ENCODE measurements around the gene CFAP43.

CFAP43 gene

GRCh38 chr10:104170610-104171254, 61.4 kb downstream of the CFAP43 start:
- TF ChIP-seq CTCF (conservative IDR thresholded peaks at IDR 0.05; ENCODE audit: low read depth, low read length) = no peak
- H3K4me3 ChIP-seq (ENCODE audit: low read length) = no peak overlapping the region
- DNase-seq (ENCODE audit: low read depth) = no peak

GRCh38 chr10:104155591-104155990, 76.6 kb downstream of the CFAP43 start:
- no peak overlapping the region for H3K4me3 ChIP-seq (ENCODE audit: low read length)
- no peak for DNase-seq (ENCODE audit: low read depth)
- no peak for TF ChIP-seq CTCF (conservative IDR thresholded peaks at IDR 0.05; ENCODE audit: low read depth, low read length)

GRCh38 chr10:104151737-104152136, 80.4 kb downstream of the CFAP43 start:
- no peak for DNase-seq (ENCODE audit: low read depth)
- TF ChIP-seq CTCF (conservative IDR thresholded peaks at IDR 0.05; ENCODE audit: low read depth, low read length) = no peak

GRCh38 chr10:104150139-104150538, 82.0 kb downstream of the CFAP43 start:
- TF ChIP-seq CTCF (conservative IDR thresholded peaks at IDR 0.05; ENCODE audit: low read depth, low read length) = no peak
- DNase-seq (ENCODE audit: low read depth) = no peak
- no peak overlapping the region for H3K4me3 ChIP-seq (ENCODE audit: low read length)

More at GRCh38 chr10:104151737-104152136, 80.4 kb downstream of the CFAP43 start:
- no peak overlapping the region for H3K4me3 ChIP-seq (ENCODE audit: low read length)

GRCh38 chr10:104146882-104147281, 85.3 kb downstream of the CFAP43 start:
- no peak overlapping the region for H3K4me3 ChIP-seq (ENCODE audit: low read length)
- TF ChIP-seq CTCF (conservative IDR thresholded peaks at IDR 0.05; ENCODE audit: low read depth, low read length) = no peak
- DNase-seq (ENCODE audit: low read depth) = no peak

GRCh38 chr10:104144931-104145330, 87.2 kb downstream of the CFAP43 start:
- no peak for DNase-seq (ENCODE audit: low read depth)
- no peak for TF ChIP-seq CTCF (conservative IDR thresholded peaks at IDR 0.05; ENCODE audit: low read depth, low read length)
- no peak overlapping the region for H3K4me3 ChIP-seq (ENCODE audit: low read length)

- TF ChIP-seq CTCF (conservative IDR thresholded peaks at IDR 0.05; ENCODE audit: low read depth, low read length) = no peak
- no peak overlapping the region for H3K4me3 ChIP-seq (ENCODE audit: low read length)
- DNase-seq (ENCODE audit: low read depth) = no peak
Measured at GRCh38 chr10:104143829-104144228, 88.3 kb downstream of the CFAP43 start.

Data from retinal pigment epithelial cell (primary cell).